Activated CD8-positive, alpha-beta memory T cell treated with anti-CD3 and anti-CD28 coated beads, Interleukin-2, amount 50 U/mL, for 1 hour (primary cell): ENCODE results near the gene SLX9.

ENCODE experiments used
- DNase-seq: peaks from one replicate; pipeline ENCODE4 v3.0.0-alpha.2; 2020; ENCODE audit errors: extremely low read depth

The SLX9 gene

GRCh38 chr21:44939532-44940115, at the start of gene SLX9:
SLX9 (plus strand) TSS chr21:44940029; CDS start chr21:44940058, 29 bp downstream.
- peak; percentile 32 for DNase-seq

GRCh38 chr21:44890338-44890931, 49.4 kb upstream of the SLX9 start:
- no peak for DNase-seq

GRCh38 chr21:44890961-44891541, 48.8 kb upstream of the SLX9 start:
- no peak for DNase-seq

GRCh38 chr21:44891631-44892031, 48.2 kb upstream of the SLX9 start:
- no peak for DNase-seq

GRCh38 chr21:44892095-44892494, 47.7 kb upstream of the SLX9 start:
- DNase-seq = no peak

GRCh38 chr21:44892536-44893277, 47.1 kb upstream of the SLX9 start:
- no peak for DNase-seq

- no peak for DNase-seq
Measured at GRCh38 chr21:44893278-44893556, 46.6 kb upstream of the SLX9 start.

GRCh38 chr21:44893948-44894656, 45.7 kb upstream of the SLX9 start:
- DNase-seq = no peak

GRCh38 chr21:44894687-44895302, 45.0 kb upstream of the SLX9 start:
- DNase-seq = no peak

GRCh38 chr21:44895859-44896258, 44.0 kb upstream of the SLX9 start:
- no peak for DNase-seq

- no peak for DNase-seq
Measured at GRCh38 chr21:44896561-44897286, 43.1 kb upstream of the SLX9 start.

GRCh38 chr21:44897326-44898010, 42.4 kb upstream of the SLX9 start:
- DNase-seq = no peak

- DNase-seq = no peak
Measured at GRCh38 chr21:44898011-44898488, 41.8 kb upstream of the SLX9 start.

- no peak for DNase-seq
Measured at GRCh38 chr21:44898851-44899767, 40.7 kb upstream of the SLX9 start.

- DNase-seq = no peak
Measured at GRCh38 chr21:44899768-44900558, 39.9 kb upstream of the SLX9 start.

GRCh38 chr21:44900559-44901251, 39.1 kb upstream of the SLX9 start:
- DNase-seq = no peak

GRCh38 chr21:44901391-44902074, 38.3 kb upstream of the SLX9 start:
- DNase-seq = no peak
